ENCODE measurements around the gene GPR137.

GPR137 gene

DNA sequence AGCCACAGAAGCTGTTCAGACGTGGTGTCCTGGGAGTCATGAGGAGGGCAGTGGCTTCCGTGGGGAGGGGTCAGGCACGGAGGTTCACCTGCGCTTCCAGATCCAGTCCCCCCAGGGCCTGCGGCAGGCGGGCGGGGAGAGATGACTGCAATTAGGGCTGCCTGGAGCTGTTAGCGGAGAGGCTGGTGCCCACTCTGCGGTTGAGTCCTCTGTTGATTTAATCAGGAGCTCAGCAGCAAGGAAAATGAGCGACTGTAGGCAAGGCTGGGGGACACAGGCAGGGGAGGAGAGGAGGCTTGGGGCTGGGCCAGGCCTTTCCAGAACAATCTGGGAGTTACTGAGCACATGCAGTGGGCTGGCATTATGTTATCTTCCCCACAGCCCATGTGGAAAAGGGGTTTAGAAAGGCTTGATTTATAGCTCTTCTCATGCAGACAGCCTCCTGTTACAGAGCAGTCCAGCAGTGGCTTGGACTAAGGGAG is 21.2 kb upstream of the GPR137 start:
- no peak for DNase-seq

DNA sequence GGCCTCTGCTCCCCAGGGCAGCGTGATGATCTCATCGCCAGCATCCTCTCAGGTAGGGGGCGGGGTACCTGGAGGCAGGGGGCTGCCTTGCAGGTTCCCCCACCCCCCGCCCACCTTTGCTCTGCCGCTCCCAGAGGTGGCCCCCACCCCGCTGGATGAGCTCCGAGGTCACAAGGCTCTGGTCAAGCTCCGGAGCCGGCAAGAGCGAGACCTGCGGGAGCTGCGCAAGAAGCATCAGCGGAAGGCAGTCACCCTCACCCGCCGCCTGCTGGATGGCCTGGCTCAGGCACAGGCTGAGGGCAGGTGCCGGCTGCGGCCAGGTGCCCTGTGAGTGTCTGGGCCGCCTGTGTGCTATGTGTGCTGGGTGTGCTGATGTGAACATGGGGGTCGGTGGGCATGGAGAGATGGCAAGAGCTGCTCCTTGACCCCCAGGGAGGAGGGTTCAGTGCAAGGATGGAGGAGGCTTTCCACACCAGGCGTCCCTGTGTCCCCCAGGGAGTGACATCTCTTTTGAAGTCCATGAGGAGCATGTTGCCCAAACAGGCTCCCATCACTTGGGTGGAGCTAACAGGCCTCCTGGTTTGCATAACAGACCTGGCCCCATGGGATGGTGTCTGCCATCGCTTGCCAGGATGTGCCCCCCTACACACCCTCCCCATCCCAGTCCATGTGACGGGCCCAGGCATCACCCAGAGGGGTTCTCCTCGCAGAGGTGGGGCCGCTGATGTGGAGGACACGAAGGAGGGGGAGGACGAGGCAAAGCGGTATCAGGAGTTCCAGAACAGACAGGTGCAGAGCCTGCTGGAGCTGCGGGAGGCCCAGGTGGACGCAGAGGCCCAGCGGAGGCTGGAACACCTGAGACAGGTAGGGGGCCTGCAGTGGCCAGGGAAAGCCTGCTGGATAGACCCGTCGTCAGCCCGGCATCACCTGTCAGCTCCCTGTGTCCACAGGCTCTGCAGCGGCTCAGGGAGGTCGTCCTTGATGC is 20.2 kb upstream of the GPR137 start:
- DNase-seq: no peak

GRCh38 chr11:64266339-64266738 is 19.3 kb upstream of the GPR137 start:
- no peak for DNase-seq

- DNase-seq: no peak
Measured at GRCh38 chr11:64267207-64267945, 18.3 kb upstream of the GPR137 start.

DNA sequence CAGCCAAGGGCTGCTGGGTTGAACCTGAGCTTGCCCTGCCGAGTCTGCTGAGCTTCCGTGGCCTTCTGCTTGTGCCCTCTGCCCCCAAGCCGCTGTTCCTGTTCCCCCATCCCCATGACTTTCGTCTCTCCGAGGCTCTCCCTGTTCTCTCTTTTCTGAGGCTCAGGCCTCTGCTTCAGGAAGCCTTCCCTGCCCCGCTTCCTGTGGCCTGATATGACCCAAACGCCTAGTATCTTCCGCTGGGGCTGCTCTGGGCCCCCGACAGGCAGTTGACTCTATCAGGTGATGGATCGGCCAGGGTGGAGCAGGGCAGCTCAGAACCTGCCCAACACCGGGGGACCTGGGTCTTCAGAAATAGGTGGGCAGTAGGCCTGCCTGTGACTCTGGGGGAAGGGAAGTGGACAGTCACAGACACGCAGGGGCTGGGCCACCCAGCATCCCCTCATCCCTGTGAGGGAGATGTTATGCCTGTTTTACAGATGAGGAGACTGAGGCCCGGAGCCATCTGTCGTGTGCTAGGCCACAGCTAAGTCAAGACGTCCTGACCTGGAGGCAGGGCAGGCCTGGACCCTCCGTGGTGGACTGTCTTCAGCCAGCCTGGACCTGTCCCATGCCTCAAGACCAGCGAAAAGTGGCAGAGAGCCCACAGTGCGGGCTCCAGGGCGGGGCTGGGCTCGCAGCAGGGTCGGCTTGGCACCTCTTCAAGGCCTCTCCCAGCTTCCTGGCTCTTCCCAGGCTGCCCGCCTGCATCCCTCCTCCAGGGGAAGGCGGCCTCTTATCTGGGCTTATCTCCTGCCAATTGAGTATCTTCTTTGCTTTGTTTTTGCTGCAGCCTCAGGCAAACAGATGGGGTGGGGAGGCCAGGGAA is 17.4 kb upstream of the GPR137 start:
- DNase-seq: peak; percentile 77

- peak; percentile 73 for DNase-seq
Measured at GRCh38 chr11:64268893-64269539, 16.6 kb upstream of the GPR137 start.

DNA sequence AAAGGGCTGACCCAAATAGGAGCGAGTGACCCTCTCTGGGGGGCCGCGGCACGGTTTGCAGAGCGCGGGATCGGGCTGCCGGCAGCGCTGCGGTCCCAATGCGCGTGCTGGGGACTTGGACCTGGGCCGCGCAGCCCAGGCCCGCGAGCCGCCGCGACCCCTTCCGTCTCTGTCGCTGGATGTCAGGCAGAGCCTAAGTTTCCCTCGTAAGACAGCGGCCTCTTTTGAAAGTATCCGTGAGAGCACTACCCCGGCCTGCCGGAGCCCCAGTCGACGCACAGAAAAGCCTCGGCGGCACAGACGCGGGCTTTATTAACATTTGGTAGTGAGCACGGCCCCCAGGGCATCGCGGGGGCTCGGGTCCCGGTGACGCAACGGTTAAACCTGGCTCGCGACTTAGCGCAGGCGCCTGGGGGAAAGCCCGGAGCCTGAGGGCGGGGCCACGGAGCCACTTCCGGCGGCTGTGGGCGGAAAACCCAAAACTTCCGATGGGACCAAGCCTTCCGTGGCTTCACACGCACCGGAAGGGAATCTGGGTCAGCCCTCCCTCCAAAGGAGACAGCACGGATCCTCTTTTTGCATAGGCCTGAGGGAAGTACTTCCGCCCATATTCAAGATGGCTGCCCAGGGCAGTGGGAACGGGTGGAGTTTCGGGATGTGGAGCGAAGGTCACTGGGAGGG is 16.0 kb upstream of the GPR137 start:
- DNase-seq: peak; percentile 99

DNA sequence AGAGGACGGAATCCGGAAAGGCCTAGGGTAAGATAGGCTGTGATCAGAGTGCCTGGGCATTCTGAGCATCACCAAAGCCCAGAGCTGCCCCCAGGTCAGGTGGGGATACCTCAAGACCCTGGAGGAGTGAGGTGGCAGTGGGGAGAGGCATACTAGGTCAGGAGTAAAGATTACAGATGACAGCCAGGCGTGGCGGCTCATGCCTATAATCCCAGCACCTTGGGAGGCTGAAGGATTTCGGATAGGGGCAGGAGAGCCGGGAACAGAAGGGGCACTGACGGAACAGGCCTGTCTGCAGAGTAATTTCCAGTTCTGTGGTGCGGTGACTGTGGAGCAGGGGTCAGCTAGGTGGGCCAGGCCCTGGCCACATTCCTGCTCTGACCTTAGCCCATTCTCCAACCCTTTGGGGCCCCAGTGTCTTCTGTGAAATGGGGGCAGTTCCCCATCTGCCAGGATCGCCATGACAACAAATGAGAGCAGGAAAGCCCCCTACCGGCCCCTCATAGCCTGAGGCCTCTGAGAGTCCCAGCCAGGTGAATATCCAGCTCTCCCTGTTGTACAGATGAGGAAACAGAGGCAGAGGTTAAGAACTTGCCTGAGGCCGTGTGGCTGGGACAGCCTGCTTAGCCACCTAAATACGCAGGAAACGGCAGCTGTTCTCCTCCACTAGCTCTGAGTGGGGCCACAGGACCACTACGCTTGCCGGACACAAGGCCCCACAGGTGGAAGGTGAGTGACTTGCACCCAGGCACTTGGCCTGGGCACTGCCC is 10.4 kb upstream of the GPR137 start:
- DNase-seq: peak; percentile 24

- no peak for DNase-seq
Measured at GRCh38 chr11:64275841-64276240, 9.8 kb upstream of the GPR137 start.

DNA sequence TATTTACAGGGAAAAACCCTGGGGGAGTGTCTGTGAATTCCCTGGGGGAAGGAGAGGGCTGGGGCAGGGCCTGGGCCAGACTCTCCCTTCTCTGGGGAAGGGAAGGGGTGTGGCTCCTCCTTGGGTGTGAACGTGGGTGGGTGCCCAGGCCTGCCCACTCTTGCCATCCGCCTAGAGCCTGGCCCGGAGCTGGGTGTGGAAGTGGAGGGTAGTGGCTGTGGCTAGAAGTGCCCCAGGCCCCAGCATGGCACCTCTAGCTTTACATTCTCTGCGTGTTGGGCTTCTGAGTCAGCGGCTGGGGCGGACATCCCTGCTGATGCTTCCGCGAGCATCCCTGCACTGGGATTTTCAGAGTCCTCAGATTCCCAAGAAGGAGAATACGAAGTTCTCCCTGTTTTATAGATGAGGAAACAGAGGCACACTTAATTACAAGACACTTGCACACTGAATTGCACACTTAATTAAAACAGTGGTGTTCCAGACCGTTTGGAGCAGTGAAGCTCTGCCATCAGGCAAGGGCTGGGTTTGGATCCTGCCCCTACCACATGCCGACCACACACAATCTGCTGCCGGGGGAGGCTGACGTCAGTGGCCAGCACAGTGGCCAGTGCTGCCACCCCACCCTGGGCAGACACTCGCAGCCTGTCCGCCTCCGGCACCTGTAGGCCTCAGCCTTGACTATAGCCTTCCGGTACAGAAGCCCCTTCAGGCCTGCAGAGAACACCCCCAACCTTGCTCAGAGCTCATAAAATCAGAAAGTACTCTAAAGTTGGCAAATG is 8.8 kb upstream of the GPR137 start:
- DNase-seq: peak; percentile 22

- DNase-seq: no peak
Measured at GRCh38 chr11:64278576-64279190, 7.0 kb upstream of the GPR137 start.

DNA sequence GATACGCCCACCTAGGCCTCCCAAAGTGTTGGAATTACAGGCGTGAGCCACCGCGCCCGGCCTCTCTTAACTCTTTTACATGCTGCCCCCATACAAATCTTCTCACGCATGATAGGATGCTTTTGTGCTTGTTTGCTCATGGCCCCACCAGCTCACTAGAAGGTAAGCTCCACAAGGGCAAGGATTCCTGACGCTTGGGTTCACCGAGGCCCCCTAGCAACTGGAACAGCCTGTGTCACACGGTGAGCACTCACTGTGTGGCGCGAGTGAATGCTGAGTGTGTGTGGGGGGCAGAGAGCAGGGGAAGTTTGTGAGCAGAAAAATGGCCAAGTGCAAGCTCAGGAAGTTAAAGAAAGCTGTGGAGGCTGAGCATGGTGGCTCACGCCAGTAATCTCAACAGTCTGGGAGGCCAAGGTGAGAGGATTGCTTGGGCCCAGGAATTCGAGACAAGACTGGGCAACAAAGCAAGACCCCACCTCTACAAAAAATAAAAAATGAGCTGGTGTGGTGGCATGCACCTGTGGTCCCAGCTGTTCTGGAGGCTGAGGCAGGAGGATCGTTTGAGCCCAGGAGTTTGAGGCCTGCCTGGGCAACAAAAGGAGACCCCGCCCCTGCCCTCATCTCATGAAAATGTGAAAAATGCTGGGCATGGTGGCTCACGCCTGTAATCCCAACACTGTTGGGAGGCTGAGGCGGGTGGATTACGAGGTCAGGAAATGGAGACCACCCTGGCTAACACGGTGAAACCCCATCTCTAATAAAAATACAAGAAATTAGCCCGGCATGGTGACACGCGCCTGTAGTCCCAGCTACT is 3.5 kb upstream of the GPR137 start:
- DNase-seq: no peak

DNA sequence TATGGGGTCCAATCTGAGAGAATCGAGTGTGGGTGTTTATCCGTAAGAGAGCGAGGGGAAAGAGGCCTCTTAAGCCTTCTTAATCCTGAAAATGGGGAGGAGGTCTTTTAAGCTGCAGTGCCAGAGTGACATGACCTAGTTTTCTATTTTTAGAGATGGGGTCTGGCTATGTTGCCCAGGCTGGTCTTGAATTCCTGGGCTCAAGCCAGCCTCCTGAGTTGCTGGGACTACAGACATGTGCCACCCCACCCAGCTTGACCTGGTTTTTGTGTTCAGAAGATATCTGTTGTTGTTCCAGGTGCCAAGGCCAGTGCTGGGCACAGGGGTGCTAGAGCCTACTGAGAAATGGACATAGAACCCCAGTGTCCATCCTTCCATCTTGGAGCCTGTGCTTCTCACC is 2.6 kb upstream of the GPR137 start:
- no peak for DNase-seq

GRCh38 chr11:64284048-64284961 is 1.3 kb upstream of the GPR137 start, which contains the start of gene BAD:
BAD (minus strand) TSS chr11:64284665; CDS start chr11:64284368, 297 bp downstream.
- peak; percentile 96 for DNase-seq

GRCh38 chr11:64285885-64286800 is 495 bp downstream of the GPR137 start:
- no peak for DNase-seq

DNA sequence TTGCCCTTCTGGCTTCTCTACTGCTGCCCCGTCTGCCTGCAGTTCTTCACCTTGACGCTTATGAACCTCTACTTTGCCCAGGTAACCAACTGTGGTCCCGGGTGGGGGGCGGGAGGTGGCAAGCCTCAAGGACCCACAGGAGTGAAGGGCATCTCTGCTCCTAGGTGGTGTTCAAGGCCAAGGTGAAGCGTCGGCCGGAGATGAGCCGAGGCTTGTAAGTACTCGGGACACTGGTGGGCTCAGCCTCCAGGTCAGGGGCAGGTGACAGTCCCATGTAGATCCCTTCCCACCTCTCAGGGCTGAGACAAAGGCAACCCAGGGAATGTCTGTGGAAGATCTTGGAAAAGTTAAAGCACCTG is 1.1 kb downstream of the GPR137 start:
- DNase-seq: no peak
